ENCODE data around the gene DHDH. TPM values are rescaled to one million over a fixed set of nuclear protein-coding genes. Genes with fewer than 3 reads are reported as not detected.
A peak's percentile ranks its signal among the peaks of the same experiment; 100 is the strongest.

The DHDH gene
- total RNA-seq, 2 experiments from 2014 or later, result 4.2 to 4.5 TPM

GRCh38 chr19:48970139-48970766, 36.8 kb downstream of the DHDH start:
- intact Hi-C loops (cut with micrococcal nuclease), result loop anchor here (1.0 to 2.0 kb wide), 2 partner anchors 42 to 127 kb away; no protein-coding TSS in a partner anchor
- no peaks in the 10 kb centered on the region for H3K9me3 Mint-ChIP-seq
- no peak overlapping the region for H3K27ac Mint-ChIP-seq
- DNase-seq, result no peak
- peaks cover 23% of the 10 kb centered on the region for H3K4me1 Mint-ChIP-seq (ENCODE audit: low read depth)
- CTCF ChIA-PET, result interaction anchor here (0.6 to 2.3 kb wide), 29 partner anchors 8 to 272 kb away, joined by 3 to 25 read pairs (median 4); partner anchors contain the start of genes BAX, DHDH, GYS1 and IZUMO1
- H3K27me3 Mint-ChIP-seq (ENCODE audit: low read depth), result no peaks in the 10 kb centered on the region
- H3K4me3 Mint-ChIP-seq, result no peak overlapping the region
- peaks cover 32% of the 10 kb centered on the region for H3K36me3 Mint-ChIP-seq (ENCODE audit: low read depth)

- H3K27me3 Mint-ChIP-seq (ENCODE audit: low read depth), result no peaks in the 10 kb centered on the region
- intact Hi-C loops (cut with micrococcal nuclease), result loop anchor here (1.0 to 2.0 kb wide), 6 partner anchors 43 to 325 kb away; partner anchors contain the start of gene CA11
- H3K4me1 Mint-ChIP-seq (ENCODE audit: low read depth), result peaks cover 21% of the 10 kb centered on the region
- peak overlapping the region; percentile 28 for H3K27ac Mint-ChIP-seq
- peaks cover 26% of the 10 kb centered on the region for H3K36me3 Mint-ChIP-seq (ENCODE audit: low read depth)
- DNase-seq, result peak; percentile 91
- CTCF ChIA-PET, result interaction anchor here (0.6 to 2.3 kb wide), 28 partner anchors 8 to 273 kb away, joined by 3 to 25 read pairs (median 5); partner anchors contain the start of genes BAX, DHDH, GYS1 and IZUMO1
- H3K9me3 Mint-ChIP-seq, result no peaks in the 10 kb centered on the region
- no peak overlapping the region for H3K4me3 Mint-ChIP-seq
Observed at GRCh38 chr19:48970923-48971395, 37.5 kb downstream of the DHDH start.

- H3K36me3 Mint-ChIP-seq (ENCODE audit: low read depth), result peaks cover 16% of the 10 kb centered on the region
- no peak overlapping the region for H3K27ac Mint-ChIP-seq
- H3K4me1 Mint-ChIP-seq (ENCODE audit: low read depth), result peaks cover 3% of the 10 kb centered on the region
- CTCF ChIA-PET, result interaction anchor here (0.8 to 2.9 kb wide), 5 partner anchors 9 to 134 kb away, joined by 3 to 11 read pairs (median 5); partner anchors contain the start of genes GYS1 and RUVBL2
- no peaks in the 10 kb centered on the region for H3K9me3 Mint-ChIP-seq
- peak; percentile 48 for DNase-seq
- H3K27me3 Mint-ChIP-seq (ENCODE audit: low read depth), result no peaks in the 10 kb centered on the region
- no peak overlapping the region for H3K4me3 Mint-ChIP-seq
- intact Hi-C loops (cut with micrococcal nuclease), result no loop called here
Observed at GRCh38 chr19:48975947-48976847, 42.7 kb downstream of the DHDH start.

GRCh38 chr19:48977061-48977460, 43.6 kb downstream of the DHDH start:
- Mint-ChIP-seq H3K36me3 (ENCODE audit: low read depth) (peaks cover 17% of the 10 kb centered on the region), H3K9me3 (no peaks in the 10 kb centered on the region), H3K27me3 (ENCODE audit: low read depth) (no peaks in the 10 kb centered on the region), H3K4me3 (no peak overlapping the region), H3K4me1 (ENCODE audit: low read depth) (peaks cover 3% of the 10 kb centered on the region), H3K27ac (no peak overlapping the region)
- CTCF ChIA-PET, result interaction anchor here (0.8 to 2.7 kb wide), 7 partner anchors 10 to 141 kb away, joined by 3 to 11 read pairs (median 4); partner anchors contain the start of genes GYS1, HSD17B14 and RUVBL2
- intact Hi-C loops (cut with micrococcal nuclease), result no loop called here
- no peak for DNase-seq

- H3K9me3 Mint-ChIP-seq, result no peaks in the 10 kb centered on the region
- H3K4me3 Mint-ChIP-seq, result no peak overlapping the region
- H3K27ac Mint-ChIP-seq, result no peak overlapping the region
- CTCF ChIA-PET, result interaction anchor here (1.4 to 3.5 kb wide), 2 partner anchors 11 to 12 kb away, joined by 6 to 19 read pairs; partner anchors contain the start of genes GYS1 and RUVBL2
- no peaks in the 10 kb centered on the region for H3K27me3 Mint-ChIP-seq (ENCODE audit: low read depth)
- intact Hi-C loops (cut with micrococcal nuclease), result no loop called here
- no peak for DNase-seq
- peaks cover 7% of the 10 kb centered on the region for H3K4me1 Mint-ChIP-seq (ENCODE audit: low read depth)
- H3K36me3 Mint-ChIP-seq (ENCODE audit: low read depth), result peaks cover 16% of the 10 kb centered on the region
Observed at GRCh38 chr19:48982280-48982679, 48.8 kb downstream of the DHDH start.

GRCh38 chr19:48985711-48986110, 52.2 kb downstream of the DHDH start:
- CTCF ChIA-PET, result interaction anchor here (3.5 kb wide), 1 partner anchor 7 kb away, joined by 19 read pairs; the partner anchor contains the start of genes GYS1 and RUVBL2
- no peak overlapping the region for H3K27ac Mint-ChIP-seq
- DNase-seq, result no peak
- no peak overlapping the region for H3K4me3 Mint-ChIP-seq
- H3K27me3 Mint-ChIP-seq (ENCODE audit: low read depth), result no peaks in the 10 kb centered on the region
- peaks cover 16% of the 10 kb centered on the region for H3K36me3 Mint-ChIP-seq (ENCODE audit: low read depth)
- no peaks in the 10 kb centered on the region for H3K9me3 Mint-ChIP-seq
- H3K4me1 Mint-ChIP-seq (ENCODE audit: low read depth), result peaks cover 24% of the 10 kb centered on the region
- intact Hi-C loops (cut with micrococcal nuclease), result no loop called here

- no peak for DNase-seq
- no peak overlapping the region for H3K27ac Mint-ChIP-seq
- no peaks in the 10 kb centered on the region for H3K27me3 Mint-ChIP-seq (ENCODE audit: low read depth)
- H3K9me3 Mint-ChIP-seq, result no peaks in the 10 kb centered on the region
- intact Hi-C loops (cut with micrococcal nuclease), result no loop called here
- no peak overlapping the region for H3K4me3 Mint-ChIP-seq
- CTCF ChIA-PET, result interaction anchor here (1.4 to 1.5 kb wide), 2 partner anchors 14 to 16 kb away, joined by 6 read pairs; no protein-coding TSS in a partner anchor
- H3K36me3 Mint-ChIP-seq (ENCODE audit: low read depth), result peaks cover 16% of the 10 kb centered on the region
- H3K4me1 Mint-ChIP-seq (ENCODE audit: low read depth), result peaks cover 28% of the 10 kb centered on the region
Observed at GRCh38 chr19:48986211-48986610, 52.7 kb downstream of the DHDH start.

- H3K9me3 Mint-ChIP-seq, result no peaks in the 10 kb centered on the region
- CTCF ChIA-PET, result interaction anchor here (1.4 to 1.5 kb wide), 2 partner anchors 12 to 17 kb away, joined by 6 read pairs; no protein-coding TSS in a partner anchor
- peaks cover 36% of the 10 kb centered on the region for H3K4me1 Mint-ChIP-seq (ENCODE audit: low read depth)
- intact Hi-C loops (cut with micrococcal nuclease), result no loop called here
- no peak overlapping the region for H3K4me3 Mint-ChIP-seq
- no peak for DNase-seq
- no peak overlapping the region for H3K27ac Mint-ChIP-seq
- H3K27me3 Mint-ChIP-seq (ENCODE audit: low read depth), result no peaks in the 10 kb centered on the region
- peaks cover 14% of the 10 kb centered on the region for H3K36me3 Mint-ChIP-seq (ENCODE audit: low read depth)
Observed at GRCh38 chr19:48987323-48987722, 53.8 kb downstream of the DHDH start.

- Mint-ChIP-seq H3K9me3 (no peaks in the 10 kb centered on the region), H3K27ac (no peak overlapping the region), H3K27me3 (ENCODE audit: low read depth) (no peaks in the 10 kb centered on the region), H3K4me3 (no peak overlapping the region), H3K36me3 (ENCODE audit: low read depth) (peaks cover 11% of the 10 kb centered on the region), H3K4me1 (ENCODE audit: low read depth) (peaks cover 38% of the 10 kb centered on the region)
- CTCF ChIA-PET, result no interaction called here
- no peak for DNase-seq
- intact Hi-C loops (cut with micrococcal nuclease), result no loop called here
Observed at GRCh38 chr19:48988286-48988685, 54.8 kb downstream of the DHDH start.

- Mint-ChIP-seq H3K4me1 (ENCODE audit: low read depth) (peaks cover 40% of the 10 kb centered on the region), H3K36me3 (ENCODE audit: low read depth) (peaks cover 12% of the 10 kb centered on the region), H3K9me3 (no peaks in the 10 kb centered on the region), H3K27ac (no peak overlapping the region), H3K4me3 (no peak overlapping the region), H3K27me3 (ENCODE audit: low read depth) (no peaks in the 10 kb centered on the region)
- CTCF ChIA-PET, result interaction anchor here (1.2 kb wide), 1 partner anchor 9 kb away, joined by 4 read pairs; no protein-coding TSS in a partner anchor
- no peak for DNase-seq
- intact Hi-C loops (cut with micrococcal nuclease), result no loop called here
Observed at GRCh38 chr19:48988860-48989259, 55.4 kb downstream of the DHDH start.

GRCh38 chr19:48989701-48990291, 56.3 kb downstream of the DHDH start:
- no peak for DNase-seq
- peaks cover 45% of the 10 kb centered on the region for H3K4me1 Mint-ChIP-seq (ENCODE audit: low read depth)
- CTCF ChIA-PET, result interaction anchor here (1.2 kb wide), 1 partner anchor 8 kb away, joined by 4 read pairs; no protein-coding TSS in a partner anchor
- H3K27me3 Mint-ChIP-seq (ENCODE audit: low read depth), result no peaks in the 10 kb centered on the region
- H3K27ac Mint-ChIP-seq, result no peak overlapping the region
- H3K4me3 Mint-ChIP-seq, result no peak overlapping the region
- H3K36me3 Mint-ChIP-seq (ENCODE audit: low read depth), result peaks cover 15% of the 10 kb centered on the region
- H3K9me3 Mint-ChIP-seq, result no peaks in the 10 kb centered on the region
- intact Hi-C loops (cut with micrococcal nuclease), result loop anchor here (5.0 to 10.0 kb wide), 3 partner anchors 205 to 625 kb away; partner anchors contain the start of genes CA11, SYNGR4 and TMEM143

Data from activated naive CD4-positive, alpha-beta T cell treated with anti-CD3 and anti-CD28 coated beads for 36 hours (primary cell).